Activated naive CD4-positive, alpha-beta T cell treated with anti-CD3 and anti-CD28 coated beads, Interleukin-2, amount 10 ng/mL, durations not matched to agents 5 hours and 36 hours (primary cell): Measurements from ENCODE around the gene FRG2C. TPM values are rescaled to one million over a fixed set of nuclear protein-coding genes. Genes with fewer than 3 reads are reported as not detected.

Experiments
- microRNA-seq: library from miRNA; unstranded; fragments of <30 nt; microRNA quantifications from one replicate; pipeline ENCODE4 v1.2.0, GENCODE V29; 2022; ENCODE audit warnings: borderline microRNAs expressed, borderline replicate concordance
- total RNA-seq, 2 experiments: library from RNA; stranded (reverse); gene quantifications; one replicate each; pipeline ENCODE4 v1.2.3, GENCODE V29; 2021

Gene FRG2C
- not detected for total RNA-seq

GRCh38 chr3:75664028-75664427 is at the start of gene FRG2C:
Gene FRG2C (plus strand): TSS chr3:75664328. CDS start chr3:75664380, 52 bp downstream.

Small RNA genes within 50 kb of the gene (microRNA-seq; reads per million reads assigned to microRNA genes)
- not detected for gene MIR1324

Other genes with a start within 250 kb of the FRG2C start
- 10 to 100 TPM; 13.8 to 16.5 TPM for gene ZNF717, start 121.2 kb downstream of the FRG2C start, total RNA-seq